ENCODE measurements around the gene FBXL7. TPM values are rescaled to one million over a fixed set of nuclear protein-coding genes. Genes with fewer than 3 reads are reported as not detected.

Gene FBXL7
- total RNA-seq, 1 experiment from 2014 or later, result not detected

- Histone ChIP-seq H3K4me2 (no peak overlapping the region), H3K9me3 (ENCODE audit: insufficient read depth, low read depth) (no peaks in the 10 kb centered on the region), H3F3A (ENCODE audit: insufficient read depth, low read depth) (no peaks in the 10 kb centered on the region), H3K9me2 (ENCODE audit: insufficient read depth) (no peaks in the 10 kb centered on the region), H4K20me1 (ENCODE audit: insufficient read depth) (no peaks in the 10 kb centered on the region), H3K4me3 (no peak overlapping the region), H3K79me2 (ENCODE audit: low read depth) (no peaks in the 10 kb centered on the region), H3K27ac (no peak overlapping the region), H3K36me3 (ENCODE audit: low read depth) (no peaks in the 10 kb centered on the region), H3K4me1 (replicated peaks; ENCODE audit: insufficient read depth) (no peaks in the 10 kb centered on the region), H2AFZ (no peak overlapping the region), H3K27me3 (ENCODE audit: insufficient read depth, low read depth) (peaks cover 22% of the 10 kb centered on the region)
- POLR2A ChIA-PET (ENCODE audit: unreplicated experiment), result no interaction called here
- CTCF ChIA-PET, result no interaction called here
- TF ChIP-seq EZH2 (IDR thresholded peaks at IDR 0.05; ENCODE audit: low read depth) (no peak), CTCF (conservative IDR thresholded peaks at IDR 0.05) (no peak)
- intact Hi-C loops (cut with micrococcal nuclease; ENCODE audit: unreplicated experiment), result no loop called here
- DNase-seq, result no peak
- no TSS peak for BruUV-seq (replicated peaks)
These were observed 6.2 kb downstream of the FBXL7 start for GRCh38 chr5:15506146-15506545.

GRCh38 chr5:15506897-15507296, 6.9 kb downstream of the FBXL7 start:
- H4K20me1 ChIP-seq (ENCODE audit: insufficient read depth), result no peaks in the 10 kb centered on the region
- no peaks in the 10 kb centered on the region for H3K4me1 ChIP-seq (replicated peaks; ENCODE audit: insufficient read depth)
- TF ChIP-seq CTCF (conservative IDR thresholded peaks at IDR 0.05), result no peak
- no peak for TF ChIP-seq EZH2 (IDR thresholded peaks at IDR 0.05; ENCODE audit: low read depth)
- no peaks in the 10 kb centered on the region for H3K79me2 ChIP-seq (ENCODE audit: low read depth)
- peaks cover 16% of the 10 kb centered on the region for H3K27me3 ChIP-seq (ENCODE audit: insufficient read depth, low read depth)
- no peaks in the 10 kb centered on the region for H3K36me3 ChIP-seq (ENCODE audit: low read depth)
- intact Hi-C loops (cut with micrococcal nuclease; ENCODE audit: unreplicated experiment), result no loop called here
- H3K9me3 ChIP-seq (ENCODE audit: insufficient read depth, low read depth), result no peaks in the 10 kb centered on the region
- H2AFZ ChIP-seq, result no peak overlapping the region
- no peak for DNase-seq
- BruUV-seq (replicated peaks), result no TSS peak
- H3K27ac ChIP-seq, result no peak overlapping the region
- no peaks in the 10 kb centered on the region for H3K9me2 ChIP-seq (ENCODE audit: insufficient read depth)
- ChIA-PET POLR2A (ENCODE audit: unreplicated experiment) (no interaction called here), CTCF (no interaction called here)
- H3K4me3 ChIP-seq, result no peak overlapping the region
- H3F3A ChIP-seq (ENCODE audit: insufficient read depth, low read depth), result no peaks in the 10 kb centered on the region
- H3K4me2 ChIP-seq, result no peak overlapping the region

GRCh38 chr5:15510092-15510491, 10.1 kb downstream of the FBXL7 start:
- Histone ChIP-seq H2AFZ (no peak overlapping the region), H3F3A (ENCODE audit: insufficient read depth, low read depth) (no peaks in the 10 kb centered on the region), H3K9me2 (ENCODE audit: insufficient read depth) (no peaks in the 10 kb centered on the region), H4K20me1 (ENCODE audit: insufficient read depth) (no peaks in the 10 kb centered on the region), H3K4me2 (no peak overlapping the region), H3K4me3 (no peak overlapping the region), H3K27me3 (ENCODE audit: insufficient read depth, low read depth) (peaks cover 8% of the 10 kb centered on the region), H3K36me3 (ENCODE audit: low read depth) (no peaks in the 10 kb centered on the region), H3K9me3 (ENCODE audit: insufficient read depth, low read depth) (no peaks in the 10 kb centered on the region), H3K27ac (no peak overlapping the region), H3K79me2 (ENCODE audit: low read depth) (no peaks in the 10 kb centered on the region), H3K4me1 (replicated peaks; ENCODE audit: insufficient read depth) (no peaks in the 10 kb centered on the region)
- no peak for DNase-seq
- no peak for TF ChIP-seq CTCF (conservative IDR thresholded peaks at IDR 0.05)
- TF ChIP-seq EZH2 (IDR thresholded peaks at IDR 0.05; ENCODE audit: low read depth), result no peak
- no TSS peak for BruUV-seq (replicated peaks)
- ChIA-PET CTCF (no interaction called here), POLR2A (ENCODE audit: unreplicated experiment) (no interaction called here)
- intact Hi-C loops (cut with micrococcal nuclease; ENCODE audit: unreplicated experiment), result no loop called here
